ENCODE measurements around the gene POLR2B.
"Not testable (repeated sequence)": the region's sequence is repeated elsewhere in the genome, so short reads cannot be mapped to it uniquely, and the experiment has no call there.

Gene POLR2B

GRCh38 chr4:57037982-57038604, 59.4 kb downstream of the POLR2B start:
- Histone ChIP-seq H3K27ac (ENCODE audit: low read length) (no peak overlapping the region), H3K36me3 (ENCODE audit: control insufficient read depth, insufficient read depth, low read length) (no peaks in the 10 kb centered on the region), H3K9me3 (ENCODE audit: control insufficient read depth, insufficient read depth, low read length) (no peaks in the 10 kb centered on the region), H3K4me1 (ENCODE audit: control insufficient read depth, insufficient read depth, low read length) (no peaks in the 10 kb centered on the region), H3K27me3 (ENCODE audit: control insufficient read depth, insufficient read depth, low read length) (no peaks in the 10 kb centered on the region), H3K4me3 (ENCODE audit: low read length) (no peak overlapping the region)
- WGBS (ENCODE audit: insufficient coverage, insufficient read length), result no CpG with 5 or more reads among the region's 15 CpGs
- DNase-seq (ENCODE audit: low read depth, low spot score), result peak; percentile 48

- Histone ChIP-seq H3K27ac (ENCODE audit: low read length) (no peak overlapping the region), H3K4me1 (ENCODE audit: control insufficient read depth, insufficient read depth, low read length) (no peaks in the 10 kb centered on the region; the same call in 1 of the 2 replicates), H3K9me3 (ENCODE audit: control insufficient read depth, insufficient read depth, low read length) (no peaks in the 10 kb centered on the region), H3K4me3 (ENCODE audit: low read length) (no peak overlapping the region), H3K36me3 (ENCODE audit: control insufficient read depth, insufficient read depth, low read length) (no peaks in the 10 kb centered on the region), H3K27me3 (ENCODE audit: control insufficient read depth, insufficient read depth, low read length) (no peaks in the 10 kb centered on the region)
- DNase-seq (ENCODE audit: low read depth, low spot score), result no peak
- WGBS (ENCODE audit: insufficient coverage, insufficient read length), result no CpG with 5 or more reads among the region's 2 CpGs
Measured at GRCh38 chr4:57039345-57039744, 60.6 kb downstream of the POLR2B start.

GRCh38 chr4:57040510-57040909, 61.8 kb downstream of the POLR2B start:
- DNase-seq (ENCODE audit: low read depth, low spot score), result no peak
- H3K4me1 ChIP-seq (ENCODE audit: control insufficient read depth, insufficient read depth, low read length), result no peaks in the 10 kb centered on the region; the same call in 1 of the 2 replicates

GRCh38 chr4:57041020-57041419, 62.3 kb downstream of the POLR2B start:
- Histone ChIP-seq H3K27ac (ENCODE audit: low read length) (no peak overlapping the region), H3K4me1 (ENCODE audit: control insufficient read depth, insufficient read depth, low read length) (no peaks in the 10 kb centered on the region; the same call in 1 of the 2 replicates), H3K36me3 (ENCODE audit: control insufficient read depth, insufficient read depth, low read length) (no peaks in the 10 kb centered on the region), H3K9me3 (ENCODE audit: control insufficient read depth, insufficient read depth, low read length) (no peaks in the 10 kb centered on the region), H3K4me3 (ENCODE audit: low read length) (no peak overlapping the region), H3K27me3 (ENCODE audit: control insufficient read depth, insufficient read depth, low read length) (no peaks in the 10 kb centered on the region)
- WGBS (ENCODE audit: insufficient coverage, insufficient read length), result no CpG with 5 or more reads among the region's 1 CpG
- DNase-seq (ENCODE audit: low read depth, low spot score), result no peak

More at GRCh38 chr4:57040510-57040909, 61.8 kb downstream of the POLR2B start:
- Histone ChIP-seq H3K9me3 (ENCODE audit: control insufficient read depth, insufficient read depth, low read length) (no peaks in the 10 kb centered on the region), H3K27ac (ENCODE audit: low read length) (no peak overlapping the region), H3K36me3 (ENCODE audit: control insufficient read depth, insufficient read depth, low read length) (no peaks in the 10 kb centered on the region), H3K4me3 (ENCODE audit: low read length) (no peak overlapping the region), H3K27me3 (ENCODE audit: control insufficient read depth, insufficient read depth, low read length) (no peaks in the 10 kb centered on the region)
- WGBS (ENCODE audit: insufficient coverage, insufficient read length), result no CpG with 5 or more reads among the region's 6 CpGs

- H3K27ac ChIP-seq (ENCODE audit: low read length), result no peak overlapping the region
- H3K36me3 ChIP-seq (ENCODE audit: control insufficient read depth, insufficient read depth, low read length), result no peaks in the 10 kb centered on the region
- H3K9me3 ChIP-seq (ENCODE audit: control insufficient read depth, insufficient read depth, low read length), result no peaks in the 10 kb centered on the region
- H3K4me1 ChIP-seq (ENCODE audit: control insufficient read depth, insufficient read depth, low read length), result no peaks in the 10 kb centered on the region; the same call in 1 of the 2 replicates
- H3K27me3 ChIP-seq (ENCODE audit: control insufficient read depth, insufficient read depth, low read length), result no peaks in the 10 kb centered on the region
- no peak overlapping the region for H3K4me3 ChIP-seq (ENCODE audit: low read length)
- DNase-seq (ENCODE audit: low read depth, low spot score), result no peak
- WGBS (ENCODE audit: insufficient coverage, insufficient read length), result no CpG with 5 or more reads among the region's 5 CpGs
Measured at GRCh38 chr4:57042711-57043169, 64.0 kb downstream of the POLR2B start.

GRCh38 chr4:57043347-57044251, 64.9 kb downstream of the POLR2B start:
- WGBS (ENCODE audit: insufficient coverage, insufficient read length), result no CpG with 5 or more reads among the region's 6 CpGs
- Histone ChIP-seq H3K36me3 (ENCODE audit: control insufficient read depth, insufficient read depth, low read length) (no peaks in the 10 kb centered on the region), H3K4me3 (ENCODE audit: low read length) (no peak overlapping the region), H3K27ac (ENCODE audit: low read length) (no peak overlapping the region), H3K4me1 (ENCODE audit: control insufficient read depth, insufficient read depth, low read length) (no peaks in the 10 kb centered on the region; the same call in 1 of the 2 replicates), H3K9me3 (ENCODE audit: control insufficient read depth, insufficient read depth, low read length) (no peaks in the 10 kb centered on the region), H3K27me3 (ENCODE audit: control insufficient read depth, insufficient read depth, low read length) (no peaks in the 10 kb centered on the region)
- DNase-seq (ENCODE audit: low read depth, low spot score), result no peak

GRCh38 chr4:57044279-57044678, 65.6 kb downstream of the POLR2B start:
- no peak overlapping the region for H3K4me3 ChIP-seq (ENCODE audit: low read length)
- H3K36me3 ChIP-seq (ENCODE audit: control insufficient read depth, insufficient read depth, low read length), result no peaks in the 10 kb centered on the region
- H3K9me3 ChIP-seq (ENCODE audit: control insufficient read depth, insufficient read depth, low read length), result no peaks in the 10 kb centered on the region
- DNase-seq (ENCODE audit: low read depth, low spot score), result no peak
- no peaks in the 10 kb centered on the region for H3K27me3 ChIP-seq (ENCODE audit: control insufficient read depth, insufficient read depth, low read length)
- no peaks in the 10 kb centered on the region; the same call in 1 of the 2 replicates for H3K4me1 ChIP-seq (ENCODE audit: control insufficient read depth, insufficient read depth, low read length)
- no peak overlapping the region for H3K27ac ChIP-seq (ENCODE audit: low read length)
- WGBS (ENCODE audit: insufficient coverage, insufficient read length), result no CpG with 5 or more reads among the region's 1 CpG

- no peaks in the 10 kb centered on the region for H3K9me3 ChIP-seq (ENCODE audit: control insufficient read depth, insufficient read depth, low read length)
- no peak overlapping the region for H3K4me3 ChIP-seq (ENCODE audit: low read length)
- no peak for DNase-seq (ENCODE audit: low read depth, low spot score)
- H3K27ac ChIP-seq (ENCODE audit: low read length), result no peak overlapping the region
- no peaks in the 10 kb centered on the region for H3K36me3 ChIP-seq (ENCODE audit: control insufficient read depth, insufficient read depth, low read length)
- no CpG with 5 or more reads among the region's 1 CpG for WGBS (ENCODE audit: insufficient coverage, insufficient read length)
- no peaks in the 10 kb centered on the region for H3K27me3 ChIP-seq (ENCODE audit: control insufficient read depth, insufficient read depth, low read length)
- H3K4me1 ChIP-seq (ENCODE audit: control insufficient read depth, insufficient read depth, low read length), result no peaks in the 10 kb centered on the region; the same call in 1 of the 2 replicates
Measured at GRCh38 chr4:57044996-57045395, 66.3 kb downstream of the POLR2B start.

GRCh38 chr4:57047046-57047445, 68.3 kb downstream of the POLR2B start:
- H3K4me1 ChIP-seq (ENCODE audit: control insufficient read depth, insufficient read depth, low read length), result not testable (repeated sequence)
- WGBS (ENCODE audit: insufficient coverage, insufficient read length), result no CpG with 5 or more reads among the region's 6 CpGs

GRCh38 chr4:57048590-57049304, 70.1 kb downstream of the POLR2B start:
- no CpG with 5 or more reads among the region's 1 CpG for WGBS (ENCODE audit: insufficient coverage, insufficient read length)
- H3K4me1 ChIP-seq (ENCODE audit: control insufficient read depth, insufficient read depth, low read length), result no peaks in the 10 kb centered on the region
- H3K27me3 ChIP-seq (ENCODE audit: control insufficient read depth, insufficient read depth, low read length), result no peaks in the 10 kb centered on the region
- H3K4me3 ChIP-seq (ENCODE audit: low read length), result no peak overlapping the region
- no peaks in the 10 kb centered on the region for H3K36me3 ChIP-seq (ENCODE audit: control insufficient read depth, insufficient read depth, low read length)
- H3K9me3 ChIP-seq (ENCODE audit: control insufficient read depth, insufficient read depth, low read length), result no peaks in the 10 kb centered on the region
- no peak for DNase-seq (ENCODE audit: low read depth, low spot score)
- H3K27ac ChIP-seq (ENCODE audit: low read length), result no peak overlapping the region

More at GRCh38 chr4:57047046-57047445, 68.3 kb downstream of the POLR2B start:
- DNase-seq (ENCODE audit: low read depth, low spot score); H3K27ac ChIP-seq (ENCODE audit: low read length); H3K4me3 ChIP-seq (ENCODE audit: low read length); H3K36me3 ChIP-seq (ENCODE audit: control insufficient read depth, insufficient read depth, low read length); H3K9me3 ChIP-seq (ENCODE audit: control insufficient read depth, insufficient read depth, low read length); H3K27me3 ChIP-seq (ENCODE audit: control insufficient read depth, insufficient read depth, low read length): not testable (repeated sequence)

All from iPS DF 6.9 (cell line).